H1 (cell line): ENCODE measurements around the gene ELL2. TPM values are rescaled to one million over a fixed set of nuclear protein-coding genes. Genes with fewer than 3 reads are reported as not detected.

Experiments
- CTCF ChIA-PET: fragments of 300-600 bp; sonication (Branson Sonifier 250); formaldehyde crosslinking; loops from one replicate; lab custom pipeline; 2021; ENCODE audit not compliant: partially characterized antibody; lab: Charles Lee
- POLR2A ChIA-PET: fragments of 300-600 bp; sonication (Branson Sonifier 250); formaldehyde crosslinking; loops from one replicate; lab custom pipeline; 2021; ENCODE audit warnings: inconsistent platforms; ENCODE audit not compliant: partially characterized antibody; lab: Charles Lee
- DNase-seq, 2 experiments: peaks; one replicate each; pipeline versions ENCODE4 v3.0.0 to v3.0.0-alpha.2; 2010 to 2022; ENCODE audit warnings: low spot score in 2 of 2, low read depth in 1 of 2, mixed read lengths in 1 of 2
- FAIRE-seq: peaks from 2 replicates; lab custom pipeline; 2011; peaks lifted over from hg19 to GRCh38; lab: Jason Lieb, UNC
- H2AFZ ChIP-seq: 2 replicates; pipeline ENCODE4 v1.8.1; 2012; ENCODE audit warnings: low read length, inconsistent platforms
- H2AK5ac ChIP-seq: 2 replicates; pipeline ENCODE4 v1.6.1; 2013; ENCODE audit warnings: low read depth, low read length
- H2BK120ac ChIP-seq: replicated peaks from 2 replicates; pipeline ENCODE3; 2013; ENCODE audit warnings: low read depth, low read length, inconsistent platforms
- H2BK12ac ChIP-seq: 2 replicates; pipeline ENCODE4 v1.6.1; 2013; ENCODE audit warnings: low read depth, low read length
- H2BK15ac ChIP-seq: 2 replicates; pipeline ENCODE4 v1.6.1; 2013; ENCODE audit warnings: low read length
- H2BK20ac ChIP-seq: 2 replicates; pipeline ENCODE4 v1.6.1; 2013; ENCODE audit warnings: low read length
- H2BK5ac ChIP-seq: 2 replicates; pipeline ENCODE4 v1.6.1; 2013; ENCODE audit warnings: low read depth, low read length
- H3K14ac ChIP-seq: 2 replicates; pipeline ENCODE4 v1.6.1; 2013; ENCODE audit warnings: inconsistent platforms; ENCODE audit not compliant: insufficient read length
- H3K18ac ChIP-seq: 2 replicates; pipeline ENCODE4 v1.6.1; 2013; ENCODE audit warnings: low read length; ENCODE audit errors: extremely low read depth
- H3K23ac ChIP-seq: 2 replicates; pipeline ENCODE4 v1.6.1; 2013; ENCODE audit warnings: inconsistent platforms; ENCODE audit not compliant: insufficient read length
- H3K23me2 ChIP-seq: 2 replicates; pipeline ENCODE4 v1.6.1; 2013; ENCODE audit warnings: low read depth, low read length
- H3K27ac ChIP-seq: 2 replicates; pipeline ENCODE4 v1.6.1; 2011; ENCODE audit warnings: low read depth, low read length, inconsistent platforms
- H3K27me3 ChIP-seq, 4 experiments: replicated peaks in 1 of 4; 1 replicate in 1 of 4; 2 replicates in 3 of 4; pipeline versions ENCODE4 v1.6.1 to v1.8.1; 2011 to 2013; ENCODE audit warnings: low read length in 3 of 4, mild to moderate bottlenecking in 3 of 4, inconsistent platforms in 2 of 4, mixed read lengths in 2 of 4, moderate library complexity in 1 of 4; ENCODE audit not compliant: control insufficient read depth in 3 of 4, insufficient read depth in 3 of 4; ENCODE audit errors: extremely low read depth in 1 of 4
- H3K36me3 ChIP-seq, 4 experiments: 2 replicates each; pipeline versions ENCODE4 v1.6.1 to v1.8.1; 2011 to 2013; ENCODE audit warnings: mild to moderate bottlenecking in 4 of 4, low read length in 3 of 4, moderate library complexity in 2 of 4, control low read depth in 1 of 4, inconsistent platforms in 1 of 4; ENCODE audit not compliant: insufficient read depth in 4 of 4, control insufficient read depth in 2 of 4
- H3K4ac ChIP-seq: replicated peaks from 2 replicates; pipeline ENCODE3; 2013; ENCODE audit warnings: low read length, low read depth, mixed read lengths, inconsistent platforms; ENCODE audit not compliant: insufficient read length
- H3K4me1 ChIP-seq, 4 experiments: replicated peaks in 1 of 4; 1 replicate in 1 of 4; 2 replicates in 3 of 4; pipeline versions ENCODE4 v1.6.1 to v1.8.1; 2011 to 2013; ENCODE audit warnings: low read length in 3 of 4, inconsistent platforms in 2 of 4, mixed read lengths in 1 of 4; ENCODE audit not compliant: insufficient read depth in 4 of 4, control insufficient read depth in 3 of 4
- H3K4me2 ChIP-seq, 2 experiments: 2 replicates each; pipeline versions ENCODE4 v1.6.1 to v1.8.1; 2011 to 2013; ENCODE audit warnings: low read depth in 2 of 2, low read length in 2 of 2, control low read depth in 1 of 2, inconsistent platforms in 1 of 2, mild to moderate bottlenecking in 1 of 2; ENCODE audit not compliant: insufficient read depth in 1 of 2
- H3K4me3 ChIP-seq, 4 experiments: fragments of 200-600, 300-600 bp in 1 of 4; sonication (generic), shearing (Covaris generic), sonication (Bioruptor Twin) in 1 of 4; 2 replicates each; pipeline versions ENCODE4 v1.5.1 to v1.8.1; 2011 to 2016; ENCODE audit warnings: low read length in 4 of 4, low read depth in 3 of 4, control low read depth in 2 of 4, inconsistent platforms in 2 of 4, mild to moderate bottlenecking in 2 of 4, mixed read lengths in 1 of 4, moderate library complexity in 1 of 4; ENCODE audit not compliant: insufficient read depth in 2 of 4; ENCODE audit errors: extremely low read depth in 1 of 4
- H3K56ac ChIP-seq: replicated peaks from 2 replicates; pipeline ENCODE3; 2013; ENCODE audit warnings: low read depth, mild to moderate bottlenecking, mixed read lengths, low read length, inconsistent platforms; ENCODE audit not compliant: insufficient read length
- H3K79me1 ChIP-seq: 2 replicates; pipeline ENCODE4 v1.6.1; 2013; ENCODE audit warnings: low read depth, low read length, control low read depth
- H3K79me2 ChIP-seq, 2 experiments: 2 replicates each; pipeline versions ENCODE4 v1.6.1 to v1.8.1; 2012 to 2013; ENCODE audit warnings: low read length in 2 of 2, mild to moderate bottlenecking in 2 of 2, inconsistent platforms in 1 of 2; ENCODE audit not compliant: insufficient read depth in 2 of 2, control insufficient read depth in 1 of 2
- H3K9ac ChIP-seq, 4 experiments: replicated peaks in 1 of 4; 1 replicate in 1 of 4; 2 replicates in 3 of 4; pipeline versions ENCODE4 v1.6.1 to v1.8.1; 2011 to 2013; ENCODE audit warnings: low read depth in 3 of 4, low read length in 3 of 4, control low read depth in 2 of 4, mild to moderate bottlenecking in 2 of 4, moderate library complexity in 2 of 4, inconsistent platforms in 1 of 4; ENCODE audit errors: extremely low read depth in 1 of 4
- H3K9me3 ChIP-seq, 2 experiments: 2 replicates each; pipeline versions ENCODE4 v1.6.1 to v1.8.1; 2012 to 2013; ENCODE audit warnings: mild to moderate bottlenecking in 2 of 2, moderate library complexity in 2 of 2, control low read depth in 1 of 2, inconsistent platforms in 1 of 2, low read depth in 1 of 2, low read length in 1 of 2, mixed read lengths in 1 of 2; ENCODE audit not compliant: insufficient read depth in 2 of 2
- H4K20me1 ChIP-seq, 2 experiments: replicated peaks in 1 of 2; 2 replicates each; pipeline versions ENCODE3 to v1.8.1; 2011 to 2013; ENCODE audit warnings: inconsistent platforms in 2 of 2, low read length in 2 of 2, mild to moderate bottlenecking in 1 of 2; ENCODE audit not compliant: insufficient read depth in 2 of 2, control insufficient read depth in 1 of 2
- H4K5ac ChIP-seq: 2 replicates; pipeline ENCODE4 v1.6.1; 2013; ENCODE audit warnings: low read length, low read depth, mixed read lengths, inconsistent platforms; ENCODE audit not compliant: insufficient read length
- H4K8ac ChIP-seq: 2 replicates; pipeline ENCODE4 v1.8.0; 2013; ENCODE audit warnings: mild to moderate bottlenecking, moderate library complexity, low read length, inconsistent platforms; ENCODE audit not compliant: insufficient read depth; ENCODE audit errors: extremely low read depth
- H4K91ac ChIP-seq: replicated peaks from 2 replicates; pipeline ENCODE3; 2013; ENCODE audit warnings: low read length, mixed read lengths, inconsistent platforms; ENCODE audit not compliant: insufficient read length
- CEBPB ChIP-seq: IDR thresholded peaks from 2 replicates; pipeline ENCODE4 v1.6.1; 2012; ENCODE audit warnings: low read depth, low read length
- CHD1 ChIP-seq: IDR thresholded peaks from 2 replicates; pipeline ENCODE4 v1.6.1; 2012; ENCODE audit warnings: low read depth, low read length, improper control_type of control experiment
- CTBP2 ChIP-seq: IDR thresholded peaks from 2 replicates; pipeline ENCODE4 v1.7.0; 2011; ENCODE audit warnings: borderline replicate concordance, mild to moderate bottlenecking, moderate library complexity, mixed read lengths, low read length; ENCODE audit not compliant: insufficient read depth, insufficient read length
- JUND ChIP-seq: IDR thresholded peaks from 2 replicates; pipeline ENCODE4 v1.6.1; 2011; ENCODE audit warnings: mild to moderate bottlenecking, improper control_type of control experiment, low read length
- POU5F1 ChIP-seq: IDR thresholded peaks from 2 replicates; pipeline ENCODE4 v1.6.1; 2011; ENCODE audit warnings: low read depth, mild to moderate bottlenecking, low read length, moderate library complexity
- SP1 ChIP-seq: IDR thresholded peaks from 2 replicates; pipeline ENCODE4 v1.6.1; 2011; ENCODE audit warnings: low read depth, low read length
- SUZ12 ChIP-seq: fragments of 200-600 bp; sonication (generic); IDR thresholded peaks from 2 replicates; pipeline ENCODE4 v1.6.1; 2012; ENCODE audit warnings: mild to moderate bottlenecking, inconsistent platforms, low read length, moderate library complexity, mixed read lengths
- YY1 ChIP-seq: IDR thresholded peaks from 2 replicates; pipeline ENCODE4 v1.6.1; 2011; ENCODE audit warnings: low read depth, mild to moderate bottlenecking, low read length
- WGBS, 2 experiments: shearing (Covaris generic) in 1 of 2; methylation state at CpG; one replicate each; pipeline versions ENCODE4 v1.1.6 to v1.1.7; 2013 to 2015; ENCODE audit warnings: low lambda C conversion rate in 2 of 2, mixed read lengths in 2 of 2, inconsistent platforms in 1 of 2, low coverage in 1 of 2, missing lambda C conversion rate in 1 of 2; ENCODE audit not compliant: insufficient replicate concordance in 2 of 2, insufficient coverage in 1 of 2, insufficient read length in 1 of 2; ENCODE audit errors: extremely low coverage in 1 of 2, missing lambda C conversion rate in 1 of 2; 5-methylcytosine and 5-hydroxymethylcytosine counted together
- polyA plus RNA-seq, 7 experiments: library from polyadenylated mRNA; depleted of rRNA in 3 of 7; stranded (reverse) in 5 of 7; unstranded in 2 of 7; fragments of >200 nt in 5 of 7; fragments of 200-250 nt in 2 of 7; gene quantifications; 1 replicate in 5 of 7; 2 replicates in 1 of 7; 4 replicates in 1 of 7; pipeline versions ENCODE4 v1.2.1 to v1.2.3, GENCODE V29; 2011 to 2013; ENCODE audit warnings: missing spikeins in 2 of 7, mixed read lengths in 2 of 7
- total RNA-seq: library from RNA; stranded (reverse); fragmentation: NEBNext Ultra II Directional; extraction: Animal tissue kit (Norgen Biotek cat#: 25700); gene quantifications from 2 replicates; pipeline ENCODE4 v1.2.1, GENCODE V29; 2021
- TF ChIP-seq, protein P1 (sequence below): IDR thresholded peaks from 2 replicates; pipeline ENCODE4 v1.6.1; 2012; ENCODE audit warnings: inconsistent platforms
- TF ChIP-seq, protein P2 (sequence below): IDR thresholded peaks from 2 replicates; pipeline ENCODE4 v1.6.1; 2012; ENCODE audit warnings: inconsistent platforms

Gene ELL2
- total and polyA plus RNA-seq, 2 of the 8 experiments (the other 6 are each of a cell fraction or from before 2014, with no cell fraction given) = 6.3 to 29.4 TPM

DNA sequence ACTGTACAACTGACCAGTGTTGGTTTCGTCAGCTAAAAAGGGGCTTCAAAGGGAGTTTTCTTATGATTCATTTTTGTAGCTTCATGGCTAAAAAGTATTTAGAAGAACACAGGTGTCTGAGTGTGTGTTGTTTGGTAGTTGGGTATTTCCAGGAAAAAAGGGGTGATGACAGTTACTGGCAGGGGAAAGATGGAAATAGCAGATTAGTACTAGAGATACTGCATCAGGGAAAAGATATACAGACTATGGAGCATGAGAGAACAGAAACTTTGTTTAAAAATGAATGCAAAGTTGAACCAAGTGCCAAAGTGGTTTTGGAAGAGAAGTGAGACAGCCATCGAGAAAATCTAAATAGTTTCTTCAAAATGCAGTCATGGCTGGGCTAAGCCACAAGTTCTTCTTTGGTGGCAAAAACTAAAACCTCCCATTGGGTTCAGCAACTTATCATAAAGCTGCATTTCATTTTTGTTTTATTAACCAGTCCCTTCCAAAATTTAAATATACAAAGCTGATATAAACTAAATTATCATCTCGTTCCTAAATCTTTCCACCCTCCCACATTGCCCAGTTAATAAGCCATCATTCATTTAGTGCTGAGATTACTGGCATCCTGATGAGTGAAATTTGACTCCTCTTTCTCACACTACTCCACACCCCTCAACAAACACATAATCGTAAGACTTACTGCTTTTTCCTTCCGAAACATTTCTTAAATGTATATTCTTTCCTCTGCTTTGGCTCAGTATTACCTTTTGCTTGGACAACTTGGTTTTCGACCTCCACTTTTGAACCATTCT lies 33.5 kb downstream of the ELL2 start:
- POLR2A ChIA-PET = interaction anchor here (1.1 kb wide), 1 partner anchor 20 kb away, joined by 4 read pairs; no protein-coding TSS in a partner anchor
- Histone ChIP-seq H2BK20ac (no peak overlapping the region), H2BK120ac (no peak overlapping the region), H3K79me2 (no peaks in the 10 kb centered on the region), H3K9ac (no peak overlapping the region), H3K36me3 (no peaks in the 10 kb centered on the region), H2BK12ac (no peak overlapping the region), H3K4me3 (no peak overlapping the region), H4K91ac (no peak overlapping the region), H2AFZ (no peak overlapping the region), H3K23ac (no peak overlapping the region), H3K27me3 (no peaks in the 10 kb centered on the region), H3K79me1 (no peaks in the 10 kb centered on the region), H3K18ac (no peak overlapping the region), H3K23me2 (no peaks in the 10 kb centered on the region), H4K8ac (no peak overlapping the region), H3K14ac (no peak overlapping the region), H4K20me1 (no peaks in the 10 kb centered on the region), H3K4me2 (no peak overlapping the region), H3K56ac (no peak overlapping the region), H3K9me3 (no peaks in the 10 kb centered on the region), H2BK15ac (no peak overlapping the region), H4K5ac (no peak overlapping the region), H2BK5ac (no peak overlapping the region), H2AK5ac (no peak overlapping the region), H3K27ac (no peak overlapping the region), H3K4ac (no peak overlapping the region), H3K4me1 (no peaks in the 10 kb centered on the region; a peak in 1 of 7 replicates)
- FAIRE-seq (no peak), DNase-seq (no peak)
- 90 to 100% methylated on average over 3 to 6 of the region's 6 CpGs for WGBS, 2 experiments
- CTCF ChIA-PET = interaction anchor here (1.0 to 1.4 kb wide), 3 partner anchors 9 to 409 kb away, joined by 3 read pairs; no protein-coding TSS in a partner anchor
- TF ChIP-seq, protein P1, sequence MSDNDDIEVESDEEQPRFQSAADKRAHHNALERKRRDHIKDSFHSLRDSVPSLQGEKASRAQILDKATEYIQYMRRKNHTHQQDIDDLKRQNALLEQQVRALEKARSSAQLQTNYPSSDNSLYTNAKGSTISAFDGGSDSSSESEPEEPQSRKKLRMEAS = no peak
- TF ChIP-seq YY1 = no peak
- TF ChIP-seq CTBP2 = no peak
- TF ChIP-seq, protein P2, sequence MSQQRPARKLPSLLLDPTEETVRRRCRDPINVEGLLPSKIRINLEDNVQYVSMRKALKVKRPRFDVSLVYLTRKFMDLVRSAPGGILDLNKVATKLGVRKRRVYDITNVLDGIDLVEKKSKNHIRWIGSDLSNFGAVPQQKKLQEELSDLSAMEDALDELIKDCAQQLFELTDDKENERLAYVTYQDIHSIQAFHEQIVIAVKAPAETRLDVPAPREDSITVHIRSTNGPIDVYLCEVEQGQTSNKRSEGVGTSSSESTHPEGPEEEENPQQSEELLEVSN = no peak
- TF ChIP-seq POU5F1 = no peak
- TF ChIP-seq JUND = no peak
- no peak for TF ChIP-seq SUZ12
- TF ChIP-seq SP1 = no peak
- TF ChIP-seq CHD1 = no peak
- TF ChIP-seq CEBPB = no peak
